ACC112 (cell line): ENCODE results near the gene HNRNPK.

Source experiments
- H2AFZ ChIP-seq: fragments of 200-600 bp; sonication (generic); one replicate; pipeline ENCODE4 v1.6.0; 2017; ENCODE audit warnings: antibody characterized with exemption, low read length; ENCODE audit not compliant: unreplicated experiment
- H3K27ac ChIP-seq: fragments of 200-600 bp; sonication (generic); 2 replicates; pipeline ENCODE4 v1.5.1; 2014; ENCODE audit warnings: low read depth, mild to moderate bottlenecking, antibody characterized with exemption, low read length, moderate library complexity
- H3K27me3 ChIP-seq: fragments of 200-600 bp; sonication (generic); 2 replicates; pipeline ENCODE4 v1.6.1; 2014; ENCODE audit warnings: mild to moderate bottlenecking, antibody characterized with exemption, low read length, moderate library complexity, mixed read lengths; ENCODE audit not compliant: insufficient read depth
- H3K36me3 ChIP-seq: fragments of 200-600 bp; sonication (generic); 2 replicates; pipeline ENCODE4 v1.6.1; 2016; ENCODE audit warnings: mild to moderate bottlenecking, antibody characterized with exemption, low read length, moderate library complexity, mixed read lengths; ENCODE audit not compliant: insufficient read depth
- H3K4me1 ChIP-seq: fragments of 200-600 bp; sonication (generic); one replicate; pipeline ENCODE4 v1.6.1; 2016; ENCODE audit warnings: low read length, mixed read lengths; ENCODE audit not compliant: insufficient read depth, unreplicated experiment, control insufficient read depth
- H3K4me3 ChIP-seq: fragments of 200-600 bp; sonication (generic); 2 replicates; pipeline ENCODE4 v1.5.1; 2014; ENCODE audit warnings: mild to moderate bottlenecking, low read depth, low read length
- H3K79me2 ChIP-seq: fragments of 200-600 bp; sonication (generic); one replicate; pipeline ENCODE4 v1.6.0; 2016; ENCODE audit warnings: low read length; ENCODE audit not compliant: control insufficient read depth, unreplicated experiment, insufficient read depth

The HNRNPK gene

DNA sequence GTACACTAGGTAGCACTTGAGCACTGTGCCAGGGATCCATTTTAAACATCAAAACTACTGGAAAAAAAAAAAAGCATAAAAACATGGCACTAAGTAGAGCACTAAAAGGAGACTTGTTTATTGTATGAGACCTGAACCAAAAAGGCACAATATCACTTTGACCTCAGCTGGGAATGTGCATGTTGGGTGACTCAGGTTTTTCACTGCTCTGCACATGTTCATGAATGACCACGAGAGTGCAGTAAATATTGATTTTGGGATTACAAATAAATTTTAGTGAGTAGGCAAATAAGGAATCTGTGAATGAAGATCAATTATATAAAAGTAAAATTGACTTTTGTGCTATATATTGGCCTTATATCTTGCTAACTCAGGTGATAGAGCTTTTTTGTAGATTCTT lies 12.4 kb upstream of the HNRNPK start:
- Histone ChIP-seq H3K79me2 (peaks cover 39% of the 10 kb centered on the region), H3K4me3 (no peak overlapping the region), H3K27ac (no peak overlapping the region), H3K4me1 (no peaks in the 10 kb centered on the region), H3K27me3 (no peaks in the 10 kb centered on the region), H2AFZ (no peak overlapping the region), H3K36me3 (peaks cover 12% of the 10 kb centered on the region)

DNA sequence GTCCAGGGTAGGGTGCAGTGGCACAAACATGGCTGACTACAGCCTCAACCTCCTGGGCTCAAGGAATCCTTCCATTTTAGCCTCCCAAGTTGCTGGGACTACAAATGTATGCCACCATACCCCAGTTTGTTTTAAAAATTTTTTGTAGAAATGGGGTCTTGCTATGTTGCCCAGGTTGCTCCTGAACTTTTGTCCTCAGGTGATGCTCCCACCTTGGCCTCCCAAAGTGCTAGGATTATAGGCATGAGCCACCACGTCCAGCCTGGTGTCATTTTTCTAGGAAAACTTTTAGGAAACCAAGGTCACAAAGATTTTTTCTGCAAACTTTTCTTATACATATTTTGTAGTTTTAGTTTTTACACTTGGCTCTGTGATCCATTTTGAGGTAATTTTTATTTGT lies 11.3 kb upstream of the HNRNPK start:
- H3K4me3 ChIP-seq = no peak overlapping the region
- H2AFZ ChIP-seq = no peak overlapping the region
- H3K4me1 ChIP-seq = peaks cover 8% of the 10 kb centered on the region
- H3K79me2 ChIP-seq = peaks cover 45% of the 10 kb centered on the region
- H3K27ac ChIP-seq = no peak overlapping the region
- H3K27me3 ChIP-seq = no peaks in the 10 kb centered on the region
- peaks cover 12% of the 10 kb centered on the region for H3K36me3 ChIP-seq

DNA sequence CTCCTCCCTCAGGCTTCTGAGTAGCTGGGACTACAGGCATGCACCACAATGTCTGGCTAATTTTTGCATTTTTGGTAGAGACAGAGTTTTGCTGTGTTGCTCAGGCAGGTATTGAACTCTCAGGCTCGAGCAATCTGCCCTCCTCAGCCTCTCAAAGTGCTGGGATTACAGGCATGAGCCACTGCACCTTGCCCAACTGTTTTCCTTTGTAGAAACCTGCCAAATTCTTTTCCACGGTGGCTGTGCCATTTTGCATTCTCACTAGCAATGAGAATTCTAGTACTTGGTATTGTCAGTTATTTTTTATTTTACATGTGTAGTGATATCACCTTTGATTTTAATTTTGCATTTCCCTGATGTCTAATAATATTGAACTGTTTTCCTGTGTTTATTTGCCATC lies 8.4 kb upstream of the HNRNPK start:
- Histone ChIP-seq H3K27ac (no peak overlapping the region), H3K4me1 (peaks cover 12% of the 10 kb centered on the region), H3K36me3 (peaks cover 12% of the 10 kb centered on the region), H3K79me2 (peaks cover 66% of the 10 kb centered on the region), H2AFZ (no peak overlapping the region), H3K4me3 (no peak overlapping the region), H3K27me3 (no peaks in the 10 kb centered on the region)

DNA sequence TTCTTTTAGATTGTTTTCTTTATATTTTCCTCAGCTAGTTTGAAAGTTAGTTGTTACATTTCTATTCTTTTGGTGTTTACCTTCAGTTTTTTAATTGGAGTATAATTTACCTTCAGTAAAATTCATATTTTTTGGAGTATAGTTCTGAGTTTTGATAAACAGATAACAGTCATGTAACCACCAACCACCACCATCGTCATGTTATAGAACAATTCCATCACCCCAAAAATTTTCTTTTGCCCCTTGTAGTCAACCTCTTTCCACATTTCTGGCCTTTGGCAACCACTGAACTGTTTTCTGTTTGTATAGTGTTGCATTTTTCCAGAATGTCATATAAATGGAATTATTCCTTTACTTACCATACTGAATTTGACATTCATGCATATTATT lies 7.4 kb upstream of the HNRNPK start:
- peaks cover 75% of the 10 kb centered on the region for H3K79me2 ChIP-seq
- H3K4me3 ChIP-seq = no peak overlapping the region
- no peaks in the 10 kb centered on the region for H3K27me3 ChIP-seq
- H3K4me1 ChIP-seq = peaks cover 22% of the 10 kb centered on the region
- no peak overlapping the region for H2AFZ ChIP-seq
- peak overlapping the region; percentile 51; the same call in 1 of the 2 replicates for H3K27ac ChIP-seq
- H3K36me3 ChIP-seq = peaks cover 12% of the 10 kb centered on the region

DNA sequence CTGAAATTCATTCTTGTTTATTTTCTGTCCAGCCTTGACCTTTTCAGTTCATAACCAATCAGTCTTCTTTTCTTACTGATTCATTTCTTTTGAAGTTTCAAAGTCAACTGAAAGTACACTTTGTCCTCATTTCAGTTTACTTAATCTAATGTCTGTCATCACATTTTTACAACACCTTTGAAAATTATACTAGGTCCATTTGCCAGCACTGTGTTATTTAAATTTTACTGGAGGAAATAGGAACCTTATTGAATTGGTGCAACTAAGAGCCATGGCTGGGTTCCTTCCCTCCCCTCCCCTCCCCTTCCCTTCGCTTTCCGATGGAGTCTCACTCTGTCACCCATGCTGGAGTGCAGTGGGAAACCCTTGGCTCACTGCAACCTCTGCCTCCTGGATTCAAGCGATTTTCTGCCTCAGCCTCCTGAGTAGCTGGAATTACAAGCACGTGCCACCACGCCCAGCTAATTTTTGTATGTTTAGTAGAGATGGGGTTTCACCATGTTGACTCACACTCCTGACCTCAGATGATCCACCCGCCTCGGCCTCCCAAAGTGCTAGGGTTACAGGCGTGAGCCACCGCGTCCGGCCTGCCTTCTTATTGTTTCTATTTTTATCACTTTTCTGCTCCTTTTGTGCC lies 6.9 kb upstream of the HNRNPK start:
- H3K27ac ChIP-seq = peak overlapping the region; percentile 51
- H2AFZ ChIP-seq = no peak overlapping the region
- H3K4me3 ChIP-seq = peak overlapping the region; percentile 19; the same call in 1 of the 2 replicates
- H3K27me3 ChIP-seq = no peaks in the 10 kb centered on the region
- H3K79me2 ChIP-seq = peaks cover 76% of the 10 kb centered on the region
- peaks cover 26% of the 10 kb centered on the region for H3K4me1 ChIP-seq
- H3K36me3 ChIP-seq = peaks cover 12% of the 10 kb centered on the region

DNA sequence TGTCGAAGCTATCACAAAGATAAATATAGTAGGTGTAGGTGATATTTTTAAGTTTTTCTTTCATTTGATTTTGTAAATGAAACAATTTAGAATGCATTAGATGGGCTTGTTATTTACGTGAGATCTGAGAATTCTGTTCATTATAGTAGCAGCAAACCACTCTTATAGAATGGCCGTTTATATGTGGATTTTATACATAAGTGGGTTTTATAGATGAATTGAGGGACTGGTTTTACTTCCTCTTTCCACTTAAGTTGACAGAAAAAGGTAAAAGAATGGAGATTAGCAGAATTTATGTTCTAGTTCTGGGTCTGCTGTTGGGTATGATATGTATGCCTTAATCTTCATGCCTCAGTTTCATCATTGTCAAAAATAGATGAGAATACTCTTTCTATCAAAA lies 6.2 kb upstream of the HNRNPK start:
- Histone ChIP-seq H3K27me3 (no peaks in the 10 kb centered on the region), H3K36me3 (peaks cover 12% of the 10 kb centered on the region), H3K79me2 (peaks cover 83% of the 10 kb centered on the region), H2AFZ (no peak overlapping the region), H3K27ac (peak overlapping the region; percentile 51), H3K4me1 (peaks cover 26% of the 10 kb centered on the region), H3K4me3 (no peak overlapping the region)

DNA sequence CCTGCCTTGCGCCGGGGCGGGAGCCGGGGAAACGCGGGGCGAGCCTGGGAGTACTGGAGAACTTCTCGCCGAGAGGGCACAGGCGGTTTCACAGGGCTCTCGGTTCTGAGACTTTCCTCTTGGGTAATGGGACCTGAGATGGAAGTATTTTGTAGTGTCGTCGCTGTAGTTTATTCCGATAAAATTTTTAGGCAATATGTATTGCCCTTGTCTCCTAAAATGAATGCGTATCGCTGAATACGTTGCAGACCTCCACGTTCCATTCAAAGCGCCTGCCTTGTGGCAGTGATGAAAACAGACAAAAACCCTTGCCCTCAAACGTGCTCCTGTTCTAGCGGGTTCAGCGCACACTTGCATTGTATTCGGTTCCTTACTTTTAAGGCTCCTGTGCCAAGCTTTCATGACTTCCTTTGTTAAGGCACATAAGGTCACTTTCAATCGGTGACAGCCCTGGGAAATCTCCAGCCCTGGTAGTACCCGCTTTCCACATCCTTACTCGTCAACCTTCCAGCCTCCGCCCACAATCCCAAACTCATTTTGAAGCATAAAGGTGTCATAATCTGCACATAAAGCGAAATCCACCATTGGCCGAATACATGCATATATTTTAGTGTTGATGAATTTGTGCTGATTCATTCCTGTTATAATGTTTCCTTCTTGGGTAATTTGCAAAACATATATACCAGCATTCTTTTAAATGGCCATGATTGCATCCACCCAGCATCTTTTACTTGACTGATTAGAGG lies 1.3 kb upstream of the HNRNPK start:
- Histone ChIP-seq H3K27me3 (no peaks in the 10 kb centered on the region), H2AFZ (peak overlapping the region; percentile 73), H3K36me3 (peaks cover 29% of the 10 kb centered on the region), H3K27ac (peak overlapping the region; percentile 99), H3K4me3 (peak overlapping the region; percentile 98), H3K4me1 (peaks cover 31% of the 10 kb centered on the region), H3K79me2 (peaks cover 92% of the 10 kb centered on the region)

DNA sequence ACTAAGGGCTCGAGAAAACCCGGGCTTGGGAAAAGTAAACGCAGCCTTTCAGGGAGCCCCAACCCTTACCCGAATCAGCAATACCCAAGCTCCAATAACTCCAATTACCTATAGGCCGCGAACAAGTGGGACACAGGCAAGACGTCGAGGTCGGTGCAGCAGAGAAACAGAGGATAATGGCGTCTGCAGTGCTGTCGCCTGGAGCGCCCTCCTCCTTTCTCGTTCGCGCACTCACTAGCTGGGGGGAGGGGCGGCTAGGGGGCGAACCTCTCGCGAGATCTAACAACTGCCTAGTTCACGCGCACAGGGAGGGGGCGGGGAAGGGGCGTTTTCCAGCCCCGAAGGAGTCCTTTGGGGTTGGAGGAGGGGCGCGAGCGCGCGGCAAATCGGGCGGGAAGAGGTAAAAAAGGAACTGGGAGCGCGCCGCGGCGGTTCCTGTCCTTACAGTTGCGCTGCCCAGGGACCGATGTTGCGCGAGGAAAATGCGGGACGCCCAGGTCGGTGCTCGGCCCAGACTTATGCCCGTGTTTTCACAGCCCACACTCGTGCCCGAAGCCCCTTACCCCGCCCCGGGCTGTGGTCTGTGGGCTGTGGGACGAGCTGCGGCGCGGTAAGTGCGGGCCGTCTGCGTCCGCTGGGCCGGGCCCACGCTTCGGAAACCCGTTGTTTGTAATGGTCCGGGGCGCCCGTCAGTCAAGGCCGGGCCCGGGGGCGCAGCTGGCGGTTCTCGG lies 545 bp upstream of the HNRNPK start, which contains the start of gene RMI1:
RMI1 (plus strand) TSS at position 411 of the 731 bp plus-strand sequence. CDS start 20,182 bp downstream, outside the sequence.
- peaks cover 93% of the 10 kb centered on the region for H3K79me2 ChIP-seq
- peaks cover 37% of the 10 kb centered on the region for H3K36me3 ChIP-seq
- peak within 1 kb of the TSS; percentile 73 for H2AFZ ChIP-seq
- H3K27me3 ChIP-seq = no peaks in the 10 kb centered on the region
- peak within 1 kb of the TSS; percentile 98 for H3K4me3 ChIP-seq
- peaks cover 35% of the 10 kb centered on the region for H3K4me1 ChIP-seq
- peak within 1 kb of the TSS; percentile 99 for H3K27ac ChIP-seq

DNA sequence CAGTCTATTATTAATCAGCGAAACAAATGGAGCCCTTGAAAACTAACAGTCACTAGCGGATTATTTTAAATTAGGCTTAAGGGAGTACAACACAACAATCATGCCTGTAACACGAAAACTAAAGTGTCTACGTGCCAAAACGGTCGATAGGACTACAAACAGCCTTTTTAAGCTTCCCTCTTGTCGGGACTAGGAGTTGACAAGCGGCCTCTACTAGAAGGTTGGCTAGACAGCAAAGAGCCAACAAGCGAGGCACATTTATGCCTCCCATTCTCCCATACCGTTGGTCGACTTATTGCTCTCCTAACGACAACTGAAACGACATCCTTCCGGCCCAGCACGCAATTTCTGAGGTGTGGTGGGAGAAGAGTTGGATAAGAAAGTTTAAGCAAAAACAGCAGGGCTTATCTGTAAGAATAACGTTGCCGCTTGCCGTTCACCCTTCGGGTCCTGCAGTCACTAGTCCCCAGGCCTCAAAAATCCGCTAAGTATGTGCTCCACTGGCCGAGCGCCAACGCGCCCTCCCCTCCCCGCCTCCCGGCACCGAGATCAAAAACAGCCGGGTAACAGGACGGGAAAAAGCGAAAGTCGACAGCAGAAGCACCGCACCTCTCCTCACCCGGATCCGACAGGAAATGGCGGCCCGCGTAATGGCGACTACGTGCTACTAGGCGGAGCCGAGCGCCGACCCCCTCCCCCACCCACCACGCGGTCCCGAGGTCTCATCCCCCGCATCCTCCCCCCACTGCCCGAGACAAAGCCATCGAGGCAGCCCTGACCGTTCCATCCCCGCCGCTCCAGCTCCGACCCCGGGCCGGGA lies 813 bp downstream of the HNRNPK start:
- H3K27ac ChIP-seq = peak overlapping the region; percentile 99
- peaks cover 47% of the 10 kb centered on the region for H3K4me1 ChIP-seq
- H2AFZ ChIP-seq = no peak overlapping the region
- H3K79me2 ChIP-seq = peaks cover 94% of the 10 kb centered on the region
- peaks cover 50% of the 10 kb centered on the region for H3K36me3 ChIP-seq
- peak overlapping the region; percentile 98 for H3K4me3 ChIP-seq
- no peaks in the 10 kb centered on the region for H3K27me3 ChIP-seq

DNA sequence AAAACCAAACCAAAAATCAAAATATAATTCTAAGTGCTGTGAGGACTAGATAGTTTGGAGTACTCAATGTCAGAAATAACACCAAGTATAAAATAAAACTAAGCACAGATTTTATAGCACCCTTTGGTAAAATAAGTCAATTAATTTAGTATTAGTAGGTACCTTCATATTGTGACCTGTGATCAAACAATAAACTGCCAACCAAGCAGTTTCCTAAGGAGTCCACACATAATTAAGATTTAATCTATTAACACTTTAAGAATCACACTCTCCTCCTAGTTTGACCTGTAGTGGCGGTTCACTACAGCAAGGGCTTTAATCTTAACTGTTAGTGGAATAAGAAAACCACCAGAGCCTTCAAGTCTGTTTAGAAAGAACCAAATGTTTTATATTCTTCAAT lies 2.8 kb downstream of the HNRNPK start:
- no peak overlapping the region for H3K27ac ChIP-seq
- no peak overlapping the region for H2AFZ ChIP-seq
- peak overlapping the region; percentile 98 for H3K4me3 ChIP-seq
- peaks cover 49% of the 10 kb centered on the region for H3K4me1 ChIP-seq
- H3K27me3 ChIP-seq = no peaks in the 10 kb centered on the region
- H3K36me3 ChIP-seq = peaks cover 67% of the 10 kb centered on the region
- H3K79me2 ChIP-seq = peaks cover 93% of the 10 kb centered on the region
